HepG2 (cell line): Measurements from ENCODE around the gene APPBP2. TPM values are rescaled to one million over a fixed set of nuclear protein-coding genes. Genes with fewer than 3 reads are reported as not detected.

ENCODE experiments used
- AKAP8 ChIP-seq: sonication (generic); formaldehyde crosslinking; IDR thresholded peaks from 2 replicates; pipeline ENCODE4 v1.5.1; 2020; ENCODE audit warnings: mild to moderate bottlenecking, missing genetic modification reagents
- KAT7 ChIP-seq: IDR thresholded peaks from 2 replicates; pipeline ENCODE4 v1.6.1; 2018; ENCODE audit warnings: borderline replicate concordance, missing compliant biosample characterization
- KAT8 ChIP-seq: IDR thresholded peaks from 2 replicates; pipeline ENCODE4 v1.6.1; 2016; ENCODE audit warnings: missing genetic modification reagents, missing compliant biosample characterization
- NPAS2 ChIP-seq: sonication (generic); formaldehyde crosslinking; IDR thresholded peaks from 2 replicates; pipeline ENCODE4 v1.8.0; 2022; ENCODE audit warnings: mild to moderate bottlenecking, missing genetic modification reagents, borderline replicate concordance
- POLR2G ChIP-seq: fragments of 200-400 bp; formaldehyde crosslinking; IDR thresholded peaks from 2 replicates; pipeline ENCODE4 v1.6.1; 2018; ENCODE audit warnings: mild to moderate bottlenecking, low read depth, low read length, moderate library complexity
- RARA ChIP-seq: IDR thresholded peaks from 2 replicates; pipeline ENCODE4 v1.6.1; 2016; ENCODE audit warnings: missing genetic modification reagents, missing compliant biosample characterization
- SRY ChIP-seq: sonication (generic); formaldehyde crosslinking; IDR thresholded peaks from 2 replicates; pipeline ENCODE4 v1.8.0; 2022; ENCODE audit warnings: mild to moderate bottlenecking, missing genetic modification reagents
- TBL1XR1 ChIP-seq: fragments of 150-350 bp; IDR thresholded peaks from 2 replicates; pipeline ENCODE4 v1.6.1; 2014; ENCODE audit warnings: borderline replicate concordance, low read length; ENCODE audit not compliant: partially characterized antibody
- THYN1 ChIP-seq: sonication (generic); formaldehyde crosslinking; IDR thresholded peaks from 2 replicates; pipeline ENCODE4 v1.8.1; 2023; ENCODE audit warnings: low read depth, mild to moderate bottlenecking, moderate library complexity, missing genetic modification reagents, borderline replicate concordance
- ZFP41 ChIP-seq: sonication (generic); formaldehyde crosslinking; IDR thresholded peaks from 2 replicates; pipeline ENCODE4 v1.4.0; 2020; ENCODE audit warnings: mild to moderate bottlenecking, missing genetic modification reagents, borderline replicate concordance
- ZMYM3 ChIP-seq: sonication (generic); formaldehyde crosslinking; IDR thresholded peaks from 2 replicates; pipeline ENCODE4 v1.5.1; 2020; ENCODE audit warnings: mild to moderate bottlenecking, missing genetic modification reagents
- ZNF556 ChIP-seq: sonication (generic); formaldehyde crosslinking; IDR thresholded peaks from 2 replicates; pipeline ENCODE4 v1.4.0; 2020; ENCODE audit warnings: mild to moderate bottlenecking, missing genetic modification reagents, borderline replicate concordance
- ZNF569 ChIP-seq: sonication (generic); formaldehyde crosslinking; IDR thresholded peaks from 2 replicates; pipeline ENCODE4 v1.5.0; 2020; ENCODE audit warnings: mild to moderate bottlenecking, missing genetic modification reagents, moderate library complexity, borderline replicate concordance
- ZNF7 ChIP-seq: IDR thresholded peaks from 2 replicates; pipeline ENCODE4 v1.6.1; 2016; ENCODE audit warnings: missing biosample characterization, missing genetic modification reagents
- polyA plus RNA-seq, 8 experiments: library from polyadenylated mRNA; depleted of rRNA in 3 of 8; stranded (reverse) in 7 of 8; unstranded in 1 of 8; fragments of >200 nt; fragmentation: Illumina TruSeq in 4 of 8; extraction: Trizol in 4 of 8; gene quantifications; 2 replicates each; pipeline versions ENCODE4 v1.2.1 to v1.2.3, GENCODE V29; 2011 to 2016; ENCODE audit warnings: low read depth in 4 of 8, missing spikeins in 1 of 8, mixed read lengths in 1 of 8; ENCODE audit not compliant: insufficient read depth in 1 of 8
- total RNA-seq, 5 experiments: library from RNA; depleted of rRNA; stranded (reverse); fragments of >200 nt; fragmentation: Illumina TruSeq; extraction: Trizol; gene quantifications; 2 replicates each; pipeline ENCODE4 v1.2.3, GENCODE V29; 2016; ENCODE audit warnings: low read depth in 1 of 5
- TF ChIP-seq, protein P1 (sequence below): sonication (generic); formaldehyde crosslinking; IDR thresholded peaks from 2 replicates; pipeline ENCODE4 v1.5.0; 2020; ENCODE audit warnings: mild to moderate bottlenecking, missing genetic modification reagents, borderline replicate concordance
- TF ChIP-seq, protein P2 (sequence below): sonication (generic); formaldehyde crosslinking; IDR thresholded peaks from 2 replicates; pipeline ENCODE4 v1.9.0; 2022; ENCODE audit warnings: missing genetic modification reagents, mild to moderate bottlenecking, borderline replicate concordance
- TF ChIP-seq, protein P3 (sequence below): sonication (generic); formaldehyde crosslinking; IDR thresholded peaks from 2 replicates; pipeline ENCODE4 v1.5.0; 2020; ENCODE audit warnings: mild to moderate bottlenecking, missing genetic modification reagents, moderate library complexity
- TF ChIP-seq, protein P4 (sequence below): sonication (generic); formaldehyde crosslinking; IDR thresholded peaks from 2 replicates; pipeline ENCODE4 v1.8.1; 2023; ENCODE audit warnings: mild to moderate bottlenecking, inconsistent platforms, moderate library complexity, missing genetic modification reagents, borderline replicate concordance

APPBP2 gene
- total and polyA plus RNA-seq, 2 of the 13 experiments (the other 11 are each of a cell fraction or from before 2014, with no cell fraction given): 17.5 to 45.8 TPM

DNA sequence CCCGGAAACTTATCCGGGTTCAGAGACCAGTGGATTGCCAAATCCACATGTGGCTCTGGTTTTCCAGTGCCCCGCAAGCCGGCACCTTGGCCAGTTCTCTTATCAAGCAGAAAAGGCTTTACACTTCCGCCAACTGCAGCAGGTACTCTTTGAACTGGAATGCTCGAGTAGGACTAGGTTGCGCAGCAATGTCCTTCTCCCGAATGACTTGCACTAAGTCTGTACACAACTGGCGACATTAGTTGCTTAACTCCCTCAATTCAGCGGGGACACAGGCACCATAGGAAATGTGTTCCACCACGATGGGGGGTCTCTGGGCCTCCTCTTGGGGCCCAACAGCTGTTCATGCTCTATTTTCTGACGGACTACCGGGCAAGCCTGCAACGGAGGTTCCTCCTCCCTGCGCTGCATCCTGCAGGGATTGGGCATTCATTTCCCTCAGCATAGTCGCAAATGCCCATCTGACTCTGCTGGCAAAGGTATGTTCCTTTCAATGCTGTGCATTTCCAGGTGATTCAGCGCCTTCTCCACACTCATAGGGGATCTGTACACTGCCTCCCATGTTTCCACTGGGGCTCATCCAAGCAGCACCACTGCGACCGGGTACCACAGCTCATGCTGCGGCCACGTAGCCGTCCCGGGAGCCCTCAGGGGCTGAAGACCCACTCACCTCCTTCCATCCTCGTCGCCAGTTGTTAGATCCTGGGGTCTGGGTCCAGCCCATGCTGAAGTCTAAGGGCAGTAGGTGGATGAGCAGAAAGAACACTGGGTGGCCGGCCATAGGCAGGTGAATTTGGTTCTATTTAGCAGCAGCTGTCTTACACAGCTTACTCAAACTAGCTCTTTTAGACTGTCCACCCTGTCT lies 34.2 kb upstream of the APPBP2 start (continued):
- TF ChIP-seq, protein P1, sequence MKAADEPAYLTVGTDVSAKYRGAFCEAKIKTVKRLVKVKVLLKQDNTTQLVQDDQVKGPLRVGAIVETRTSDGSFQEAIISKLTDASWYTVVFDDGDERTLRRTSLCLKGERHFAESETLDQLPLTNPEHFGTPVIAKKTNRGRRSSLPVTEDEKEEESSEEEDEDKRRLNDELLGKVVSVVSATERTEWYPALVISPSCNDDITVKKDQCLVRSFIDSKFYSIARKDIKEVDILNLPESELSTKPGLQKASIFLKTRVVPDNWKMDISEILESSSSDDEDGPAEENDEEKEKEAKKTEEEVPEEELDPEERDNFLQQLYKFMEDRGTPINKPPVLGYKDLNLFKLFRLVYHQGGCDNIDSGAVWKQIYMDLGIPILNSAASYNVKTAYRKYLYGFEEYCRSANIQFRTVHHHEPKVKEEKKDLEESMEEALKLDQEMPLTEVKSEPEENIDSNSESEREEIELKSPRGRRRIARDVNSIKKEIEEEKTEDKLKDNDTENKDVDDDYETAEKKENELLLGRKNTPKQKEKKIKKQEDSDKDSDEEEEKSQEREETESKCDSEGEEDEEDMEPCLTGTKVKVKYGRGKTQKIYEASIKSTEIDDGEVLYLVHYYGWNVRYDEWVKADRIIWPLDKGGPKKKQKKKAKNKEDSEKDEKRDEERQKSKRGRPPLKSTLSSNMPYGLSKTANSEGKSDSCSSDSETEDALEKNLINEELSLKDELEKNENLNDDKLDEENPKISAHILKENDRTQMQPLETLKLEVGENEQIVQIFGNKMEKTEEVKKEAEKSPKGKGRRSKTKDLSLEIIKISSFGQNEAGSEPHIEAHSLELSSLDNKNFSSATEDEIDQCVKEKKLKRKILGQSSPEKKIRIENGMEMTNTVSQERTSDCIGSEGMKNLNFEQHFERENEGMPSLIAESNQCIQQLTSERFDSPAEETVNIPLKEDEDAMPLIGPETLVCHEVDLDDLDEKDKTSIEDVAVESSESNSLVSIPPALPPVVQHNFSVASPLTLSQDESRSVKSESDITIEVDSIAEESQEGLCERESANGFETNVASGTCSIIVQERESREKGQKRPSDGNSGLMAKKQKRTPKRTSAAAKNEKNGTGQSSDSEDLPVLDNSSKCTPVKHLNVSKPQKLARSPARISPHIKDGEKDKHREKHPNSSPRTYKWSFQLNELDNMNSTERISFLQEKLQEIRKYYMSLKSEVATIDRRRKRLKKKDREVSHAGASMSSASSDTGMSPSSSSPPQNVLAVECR (CRISPR knock-in tag): peak; percentile 75
- TF ChIP-seq SRY (CRISPR knock-in tag) (no peak), THYN1 (CRISPR knock-in tag) (0 out of 2 replicates have a peak, but pooled peaks have one; percentile 18), ZNF556 (CRISPR knock-in tag) (peak; percentile 53; the same call in 1 of the 2 replicates), ZNF7 (no peak), NPAS2 (CRISPR knock-in tag) (no peak), ZNF569 (CRISPR knock-in tag) (no peak), POLR2G (peak; percentile 68), TBL1XR1 (peak; percentile 17), ZMYM3 (CRISPR knock-in tag) (peak; percentile 71; the same call in 1 of the 2 replicates), KAT8 (CRISPR knock-in tag) (peak; percentile 83), KAT7 (CRISPR knock-in tag) (peak; percentile 35; the same call in 1 of the 2 replicates), AKAP8 (CRISPR knock-in tag) (no peak; the same call in 1 of the 2 replicates), ZFP41 (CRISPR knock-in tag) (peak; percentile 32; the same call in 1 of the 2 replicates), RARA (CRISPR knock-in tag) (peak; percentile 45; the same call in 1 of the 2 replicates)
- TF ChIP-seq, protein P2, sequence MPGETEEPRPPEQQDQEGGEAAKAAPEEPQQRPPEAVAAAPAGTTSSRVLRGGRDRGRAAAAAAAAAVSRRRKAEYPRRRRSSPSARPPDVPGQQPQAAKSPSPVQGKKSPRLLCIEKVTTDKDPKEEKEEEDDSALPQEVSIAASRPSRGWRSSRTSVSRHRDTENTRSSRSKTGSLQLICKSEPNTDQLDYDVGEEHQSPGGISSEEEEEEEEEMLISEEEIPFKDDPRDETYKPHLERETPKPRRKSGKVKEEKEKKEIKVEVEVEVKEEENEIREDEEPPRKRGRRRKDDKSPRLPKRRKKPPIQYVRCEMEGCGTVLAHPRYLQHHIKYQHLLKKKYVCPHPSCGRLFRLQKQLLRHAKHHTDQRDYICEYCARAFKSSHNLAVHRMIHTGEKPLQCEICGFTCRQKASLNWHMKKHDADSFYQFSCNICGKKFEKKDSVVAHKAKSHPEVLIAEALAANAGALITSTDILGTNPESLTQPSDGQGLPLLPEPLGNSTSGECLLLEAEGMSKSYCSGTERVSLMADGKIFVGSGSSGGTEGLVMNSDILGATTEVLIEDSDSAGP (CRISPR knock-in tag): peak; percentile 81
- TF ChIP-seq, protein P3, sequence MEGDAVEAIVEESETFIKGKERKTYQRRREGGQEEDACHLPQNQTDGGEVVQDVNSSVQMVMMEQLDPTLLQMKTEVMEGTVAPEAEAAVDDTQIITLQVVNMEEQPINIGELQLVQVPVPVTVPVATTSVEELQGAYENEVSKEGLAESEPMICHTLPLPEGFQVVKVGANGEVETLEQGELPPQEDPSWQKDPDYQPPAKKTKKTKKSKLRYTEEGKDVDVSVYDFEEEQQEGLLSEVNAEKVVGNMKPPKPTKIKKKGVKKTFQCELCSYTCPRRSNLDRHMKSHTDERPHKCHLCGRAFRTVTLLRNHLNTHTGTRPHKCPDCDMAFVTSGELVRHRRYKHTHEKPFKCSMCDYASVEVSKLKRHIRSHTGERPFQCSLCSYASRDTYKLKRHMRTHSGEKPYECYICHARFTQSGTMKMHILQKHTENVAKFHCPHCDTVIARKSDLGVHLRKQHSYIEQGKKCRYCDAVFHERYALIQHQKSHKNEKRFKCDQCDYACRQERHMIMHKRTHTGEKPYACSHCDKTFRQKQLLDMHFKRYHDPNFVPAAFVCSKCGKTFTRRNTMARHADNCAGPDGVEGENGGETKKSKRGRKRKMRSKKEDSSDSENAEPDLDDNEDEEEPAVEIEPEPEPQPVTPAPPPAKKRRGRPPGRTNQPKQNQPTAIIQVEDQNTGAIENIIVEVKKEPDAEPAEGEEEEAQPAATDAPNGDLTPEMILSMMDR (CRISPR knock-in tag): peak; percentile 11; the same call in 1 of the 2 replicates
- TF ChIP-seq, protein P4, sequence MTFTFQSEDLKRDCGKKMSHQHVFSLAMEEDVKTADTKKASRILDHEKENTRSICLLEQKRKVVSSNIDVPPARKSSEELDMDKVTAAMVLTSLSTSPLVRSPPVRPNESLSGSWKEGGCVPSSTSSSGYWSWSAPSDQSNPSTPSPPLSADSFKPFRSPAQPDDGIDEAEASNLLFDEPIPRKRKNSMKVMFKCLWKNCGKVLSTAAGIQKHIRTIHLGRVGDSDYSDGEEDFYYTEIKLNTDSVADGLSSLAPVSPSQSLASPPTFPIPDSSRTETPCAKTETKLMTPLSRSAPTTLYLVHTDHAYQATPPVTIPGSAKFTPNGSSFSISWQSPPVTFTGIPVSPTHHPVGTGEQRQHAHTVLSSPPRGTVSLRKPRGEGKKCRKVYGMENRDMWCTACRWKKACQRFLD (CRISPR knock-in tag): 0 out of 2 replicates have a peak, but pooled peaks have one; percentile 24
